ENCODE data around the gene KLK5.

- no peak for TF ChIP-seq KLF16 (CRISPR knock-in tag; IDR thresholded peaks at IDR 0.05)
- TF ChIP-seq NAIF1 (CRISPR knock-in tag; IDR thresholded peaks at IDR 0.05; ENCODE audit: borderline replicate concordance): no peak
- no peak for TF ChIP-seq POLR2A (IDR thresholded peaks at IDR 0.05; ENCODE audit: insufficient read depth in 1 of 2, low read depth in 2 of 2, low read length in 2 of 2)
- no peak for TF ChIP-seq ESRRA (CRISPR knock-in tag; IDR thresholded peaks at IDR 0.05; ENCODE audit: low read depth)
- TF ChIP-seq EP300 (IDR thresholded peaks at IDR 0.05; ENCODE audit: low read depth in 2 of 2, low read length in 2 of 2): no peak
- no peak for TF ChIP-seq EP300 (CRISPR knock-in tag; IDR thresholded peaks at IDR 0.05; ENCODE audit: borderline replicate concordance)
- TF ChIP-seq USF2 (IDR thresholded peaks at IDR 0.05; ENCODE audit: low read depth, low read length): no peak
- no peak for TF ChIP-seq USF2 (CRISPR knock-in tag; IDR thresholded peaks at IDR 0.05; ENCODE audit: borderline replicate concordance)
- TF ChIP-seq ZNF83 (CRISPR knock-in tag; IDR thresholded peaks at IDR 0.05; ENCODE audit: borderline replicate concordance): no peak
- no peak for TF ChIP-seq ZNF607 (CRISPR knock-in tag; IDR thresholded peaks at IDR 0.05; ENCODE audit: borderline replicate concordance)
- no peak for TF ChIP-seq ELF4 (CRISPR knock-in tag; IDR thresholded peaks at IDR 0.05; ENCODE audit: borderline replicate concordance)
- TF ChIP-seq ZNF18 (CRISPR knock-in tag; IDR thresholded peaks at IDR 0.05; ENCODE audit: insufficient replicate concordance): no peak
- TF ChIP-seq ZNF572 (CRISPR knock-in tag; IDR thresholded peaks at IDR 0.05): no peak
- TF ChIP-seq ZNF569 (CRISPR knock-in tag; IDR thresholded peaks at IDR 0.05; ENCODE audit: borderline replicate concordance): no peak
Observed at GRCh38 chr19:50899569-50899968, 53.3 kb downstream of the KLK5 start.
